HEK293 (cell line): ENCODE results near the gene MAP7D1.

Experiments used
- CTCF ChIA-PET: fragments of 350-600 bp; formaldehyde crosslinking; extraction: SDS; loops from one replicate; lab custom pipeline; 2021; ENCODE audit warnings: antibody characterized with exemption; lab: Yijun Ruan, JAX
- POLR2A ChIA-PET: fragments of 300-600 bp; formaldehyde crosslinking; extraction: SDS; loops from one replicate; lab custom pipeline; 2020; ENCODE audit warnings: antibody characterized with exemption, inconsistent platforms; lab: Yijun Ruan, JAX
- H3K27ac ChIP-seq: fragments of 200-500 bp; sonication (Bioruptor generic); 2 replicates; pipeline ENCODE4 v1.5.1; 2014; ENCODE audit warnings: low read depth, low read length, control low read depth, inconsistent platforms; ENCODE audit errors: extremely low read depth
- H3K36me3 ChIP-seq, 2 experiments: fragments of 200-500 bp in 1 of 2; sonication (Bioruptor generic) in 1 of 2; 1 replicate in 1 of 2; 2 replicates in 1 of 2; pipeline ENCODE4 v1.5.1; 2014 to 2017; ENCODE audit warnings: inconsistent platforms in 2 of 2, low read length in 2 of 2; ENCODE audit not compliant: control insufficient read depth in 2 of 2, insufficient read depth in 1 of 2
- H3K4me1 ChIP-seq: fragments of 200-500 bp; sonication (Bioruptor generic); 2 replicates; pipeline ENCODE4 v1.5.1; 2014; ENCODE audit warnings: mild to moderate bottlenecking, low read length, inconsistent platforms; ENCODE audit not compliant: control insufficient read depth, insufficient read depth
- H3K4me3 ChIP-seq: 2 replicates; pipeline ENCODE4 v1.5.1; 2011; ENCODE audit warnings: low read depth, mild to moderate bottlenecking, control low read depth, low read length, moderate library complexity
- H3K9me3 ChIP-seq: fragments of 200-500 bp; sonication (Bioruptor generic); 2 replicates; pipeline ENCODE4 v1.5.1; 2014; ENCODE audit warnings: low read depth, low read length, inconsistent platforms; ENCODE audit not compliant: control insufficient read depth, insufficient read depth
- KLF10 ChIP-seq: fragments of 450-650 bp; IDR thresholded peaks from 2 replicates; pipeline ENCODE4 v1.5.1; 2018; ENCODE audit warnings: missing biosample characterization, mild to moderate bottlenecking, missing genetic modification characterization
- MEIS1 ChIP-seq: sonication (generic); formaldehyde crosslinking; IDR thresholded peaks from 2 replicates; pipeline ENCODE4 v1.8.1; 2022; ENCODE audit warnings: missing genetic modification reagents, mild to moderate bottlenecking, borderline replicate concordance
- OVOL3 ChIP-seq: fragments of 450-650 bp; formaldehyde crosslinking; IDR thresholded peaks from 2 replicates; pipeline ENCODE4 v1.5.1; 2016; ENCODE audit warnings: missing biosample characterization, missing genetic modification characterization
- REPIN1 ChIP-seq: fragments of 450-650 bp; formaldehyde crosslinking; IDR thresholded peaks from 2 replicates; pipeline ENCODE4 v1.5.1; 2017; ENCODE audit warnings: missing biosample characterization, missing genetic modification characterization, low read depth
- YY2 ChIP-seq: fragments of 450-650 bp; formaldehyde crosslinking; IDR thresholded peaks from 2 replicates; pipeline ENCODE4 v1.5.1; 2016; ENCODE audit warnings: missing biosample characterization, missing genetic modification characterization
- ZNF10 ChIP-seq: fragments of 450-650 bp; formaldehyde crosslinking; IDR thresholded peaks from 2 replicates; pipeline ENCODE4 v1.5.1; 2017; ENCODE audit warnings: missing biosample characterization, missing genetic modification characterization
- ZNF121 ChIP-seq: fragments of 450-650 bp; formaldehyde crosslinking; IDR thresholded peaks from 2 replicates; pipeline ENCODE4 v1.5.1; 2016; ENCODE audit warnings: missing biosample characterization, missing genetic modification characterization
- ZNF19 ChIP-seq: fragments of 450-650 bp; formaldehyde crosslinking; IDR thresholded peaks from 2 replicates; pipeline ENCODE4; 2016; ENCODE audit warnings: missing biosample characterization, missing genetic modification characterization, low read depth
- ZNF239 ChIP-seq: fragments of 450-650 bp; formaldehyde crosslinking; IDR thresholded peaks from 2 replicates; pipeline ENCODE4 v1.5.1; 2016; ENCODE audit warnings: missing biosample characterization, missing genetic modification characterization
- ZNF362 ChIP-seq: fragments of 450-650 bp; formaldehyde crosslinking; IDR thresholded peaks from 2 replicates; pipeline ENCODE4 v1.5.1; 2016; ENCODE audit warnings: missing biosample characterization, missing genetic modification characterization
- ZNF600 ChIP-seq: fragments of 450-650 bp; formaldehyde crosslinking; IDR thresholded peaks from 2 replicates; pipeline ENCODE4 v1.5.1; 2016; ENCODE audit warnings: missing biosample characterization, missing genetic modification characterization
- ZNF624 ChIP-seq: fragments of 450-650 bp; formaldehyde crosslinking; IDR thresholded peaks from 2 replicates; pipeline ENCODE4 v1.5.1; 2017; ENCODE audit warnings: missing biosample characterization, missing genetic modification characterization
- ZNF664 ChIP-seq: fragments of 450-650 bp; formaldehyde crosslinking; IDR thresholded peaks from 2 replicates; pipeline ENCODE4 v1.5.1; 2016; ENCODE audit warnings: missing biosample characterization, missing genetic modification characterization
- ZNF707 ChIP-seq: fragments of 450-650 bp; formaldehyde crosslinking; IDR thresholded peaks from 2 replicates; pipeline ENCODE4 v1.5.1; 2016; ENCODE audit warnings: missing biosample characterization, missing genetic modification characterization
- ZNF768 ChIP-seq: fragments of 450-650 bp; formaldehyde crosslinking; IDR thresholded peaks from 2 replicates; pipeline ENCODE4 v1.5.1; 2018; ENCODE audit warnings: missing biosample characterization, mild to moderate bottlenecking, missing genetic modification characterization
- ZNF776 ChIP-seq: fragments of 450-650 bp; formaldehyde crosslinking; IDR thresholded peaks from 2 replicates; pipeline ENCODE4 v1.5.0; 2017; ENCODE audit warnings: missing biosample characterization, missing genetic modification characterization, borderline replicate concordance
- ZSCAN5A ChIP-seq: fragments of 450-650 bp; formaldehyde crosslinking; IDR thresholded peaks from 2 replicates; pipeline ENCODE4 v1.5.1; 2016; ENCODE audit warnings: missing biosample characterization, missing genetic modification characterization
- TF ChIP-seq, protein P1 (sequence below): fragments of 450-650 bp; IDR thresholded peaks from 2 replicates; pipeline ENCODE4 v1.5.1; 2018; ENCODE audit warnings: missing biosample characterization, missing genetic modification characterization
- TF ChIP-seq, protein P2 (sequence below): fragments of 450-650 bp; formaldehyde crosslinking; IDR thresholded peaks from 2 replicates; pipeline ENCODE4 v1.5.1; 2017; ENCODE audit warnings: missing biosample characterization, missing genetic modification characterization
- TF ChIP-seq, protein P3 (sequence below): fragments of 450-650 bp; formaldehyde crosslinking; IDR thresholded peaks from 2 replicates; pipeline ENCODE4 v1.5.1; 2016; ENCODE audit warnings: missing biosample characterization, missing genetic modification characterization
- TF ChIP-seq, protein P4 (sequence below): fragments of 450-650 bp; formaldehyde crosslinking; IDR thresholded peaks from 2 replicates; pipeline ENCODE4 v1.5.1; 2016; ENCODE audit warnings: missing biosample characterization, missing genetic modification characterization

Gene MAP7D1

DNA sequence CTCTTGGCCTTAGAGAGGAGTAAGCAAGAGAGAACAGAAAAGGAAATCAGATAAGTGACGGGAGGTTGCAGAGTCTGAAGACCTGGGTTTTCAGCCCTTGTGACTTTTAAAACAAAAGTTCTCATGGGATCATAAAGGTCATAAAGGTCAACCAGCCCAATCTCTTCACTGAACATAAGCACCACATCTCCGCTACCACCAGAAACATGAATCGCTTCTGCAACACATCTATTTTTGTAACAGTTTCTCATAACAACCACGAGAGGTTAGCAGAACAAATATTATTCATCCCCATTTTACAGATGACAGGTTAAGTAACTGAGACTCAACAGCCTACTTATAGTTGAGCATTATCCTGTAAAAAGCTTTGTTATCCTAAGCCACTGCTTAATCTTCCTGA is 12.5 kb upstream of the MAP7D1 start:
- CTCF ChIA-PET, result interaction anchor here (1.6 to 4.4 kb wide), 2 partner anchors 9 to 45 kb away, joined by 4 to 38 read pairs; no protein-coding TSS in a partner anchor

DNA sequence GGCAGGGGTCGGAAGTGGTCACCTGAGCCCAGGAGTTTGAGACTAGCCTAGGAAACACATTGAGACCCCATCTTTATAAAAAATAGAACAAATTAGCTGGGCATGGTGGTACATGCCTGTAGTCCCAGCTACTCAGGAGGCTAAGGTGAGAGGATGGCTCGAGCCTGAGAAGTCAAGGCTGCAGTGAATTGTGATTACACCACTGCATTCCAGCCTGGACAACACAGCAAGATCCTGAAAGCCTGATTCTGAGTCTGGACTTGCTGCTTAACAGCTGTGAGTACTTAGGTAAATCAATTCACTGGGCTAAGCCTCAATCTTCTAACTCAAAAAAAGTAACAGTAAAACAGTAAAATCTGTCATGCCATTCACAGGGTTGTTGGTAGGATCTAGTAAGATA is 11.5 kb upstream of the MAP7D1 start:
- CTCF ChIA-PET, result interaction anchor here (1.1 to 4.4 kb wide), 2 partner anchors 10 to 141 kb away, joined by 3 to 38 read pairs; no protein-coding TSS in a partner anchor
- no peak overlapping the region for H3K27ac ChIP-seq
- H3K36me3 ChIP-seq, result peaks cover 0 to 40% of the 10 kb centered on the region in 2 experiments; a peak in 1 of 3 replicates
- H3K4me1 ChIP-seq, result no peaks in the 10 kb centered on the region
- TF ChIP-seq MEIS1 (CRISPR knock-in tag) (no peak), ZNF121 (tag by site-specific recombination) (peak; percentile 66), ZNF664 (tag by site-specific recombination) (no peak)
- POLR2A ChIA-PET, result interaction anchor here (1.0 to 1.3 kb wide), 2 partner anchors 12 to 17 kb away, joined by 3 read pairs; partner anchors contain the start of gene MAP7D1
- H3K4me3 ChIP-seq, result no peak overlapping the region
- H3K9me3 ChIP-seq, result no peaks in the 10 kb centered on the region

More for the DNA sequence above, 12.5 kb upstream of the MAP7D1 start:
- Histone ChIP-seq H3K36me3 (peaks cover 0 to 47% of the 10 kb centered on the region in 2 experiments; a peak in 2 of 3 replicates), H3K4me1 (no peaks in the 10 kb centered on the region), H3K4me3 (no peak overlapping the region), H3K27ac (no peak overlapping the region), H3K9me3 (no peaks in the 10 kb centered on the region)
- POLR2A ChIA-PET, result interaction anchor here (0.6 kb wide), 1 partner anchor 22 kb away, joined by 4 read pairs; no protein-coding TSS in a partner anchor
- TF ChIP-seq OVOL3 (tag by site-specific recombination) (no peak), YY2 (no peak), ZNF19 (tag by site-specific recombination) (no peak), ZNF600 (tag by site-specific recombination) (no peak), ZSCAN5A (tag by site-specific recombination) (no peak), ZNF776 (tag by site-specific recombination) (no peak), KLF10 (no peak), ZNF624 (no peak), ZNF362 (tag by site-specific recombination) (no peak), ZNF239 (tag by site-specific recombination) (no peak), ZNF768 (tag by site-specific recombination) (no peak), ZNF707 (tag by site-specific recombination) (no peak)
- TF ChIP-seq, protein P1, sequence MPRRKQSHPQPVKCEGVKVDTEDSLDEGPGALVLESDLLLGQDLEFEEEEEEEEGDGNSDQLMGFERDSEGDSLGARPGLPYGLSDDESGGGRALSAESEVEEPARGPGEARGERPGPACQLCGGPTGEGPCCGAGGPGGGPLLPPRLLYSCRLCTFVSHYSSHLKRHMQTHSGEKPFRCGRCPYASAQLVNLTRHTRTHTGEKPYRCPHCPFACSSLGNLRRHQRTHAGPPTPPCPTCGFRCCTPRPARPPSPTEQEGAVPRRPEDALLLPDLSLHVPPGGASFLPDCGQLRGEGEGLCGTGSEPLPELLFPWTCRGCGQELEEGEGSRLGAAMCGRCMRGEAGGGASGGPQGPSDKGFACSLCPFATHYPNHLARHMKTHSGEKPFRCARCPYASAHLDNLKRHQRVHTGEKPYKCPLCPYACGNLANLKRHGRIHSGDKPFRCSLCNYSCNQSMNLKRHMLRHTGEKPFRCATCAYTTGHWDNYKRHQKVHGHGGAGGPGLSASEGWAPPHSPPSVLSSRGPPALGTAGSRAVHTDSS, result no peak

DNA sequence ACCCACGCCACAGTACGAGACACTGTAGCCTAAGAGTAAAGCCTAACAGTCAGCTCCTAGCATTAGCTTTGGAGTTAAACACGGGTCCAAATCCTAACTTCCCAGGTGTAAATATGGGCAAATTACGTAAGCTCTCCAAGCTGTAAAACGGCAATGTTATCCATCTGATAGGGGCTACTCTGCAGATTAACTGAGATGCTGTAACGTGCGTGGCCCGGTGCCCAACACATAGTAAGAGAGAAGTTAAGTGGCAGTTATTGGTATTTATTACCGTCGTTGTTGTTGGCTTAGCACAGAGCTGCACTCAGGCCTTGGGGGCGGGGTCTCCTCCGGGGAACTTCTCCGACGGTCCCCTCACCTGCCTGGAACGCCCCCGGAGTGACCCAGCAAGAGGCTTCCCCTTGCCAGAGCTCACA is 7.1 kb upstream of the MAP7D1 start:
- ChIA-PET POLR2A (interaction anchor here (0.6 to 3.8 kb wide), 24 partner anchors 9 to 341 kb away, joined by 3 to 28 read pairs (median 4); partner anchors contain the start of genes AGO4, LSM10, MRPS15 and OSCP1), CTCF (interaction anchor here (0.6 to 4.4 kb wide), 31 partner anchors 11 to 590 kb away, joined by 3 to 132 read pairs (median 5); partner anchors contain the start of gene THRAP3)
- Histone ChIP-seq H3K36me3 (peaks cover 0 to 17% of the 10 kb centered on the region in 2 experiments; a peak in 1 of 3 replicates), H3K4me1 (no peaks in the 10 kb centered on the region), H3K27ac (peak overlapping the region; percentile 61; the same call in 1 of the 2 replicates), H3K4me3 (peak overlapping the region; percentile 90), H3K9me3 (no peaks in the 10 kb centered on the region)
- TF ChIP-seq, protein P2, sequence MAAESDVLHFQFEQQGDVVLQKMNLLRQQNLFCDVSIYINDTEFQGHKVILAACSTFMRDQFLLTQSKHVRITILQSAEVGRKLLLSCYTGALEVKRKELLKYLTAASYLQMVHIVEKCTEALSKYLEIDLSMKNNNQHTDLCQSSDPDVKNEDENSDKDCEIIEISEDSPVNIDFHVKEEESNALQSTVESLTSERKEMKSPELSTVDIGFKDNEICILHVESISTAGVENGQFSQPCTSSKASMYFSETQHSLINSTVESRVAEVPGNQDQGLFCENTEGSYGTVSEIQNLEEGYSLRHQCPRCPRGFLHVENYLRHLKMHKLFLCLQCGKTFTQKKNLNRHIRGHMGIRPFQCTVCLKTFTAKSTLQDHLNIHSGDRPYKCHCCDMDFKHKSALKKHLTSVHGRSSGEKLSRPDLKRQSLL (tag by site-specific recombination), result 0 out of 2 replicates have a peak, but pooled peaks have one; percentile 15
- TF ChIP-seq REPIN1 (tag by site-specific recombination) (peak; percentile 95), ZNF664 (tag by site-specific recombination) (peak; percentile 99), ZNF10 (tag by site-specific recombination) (0 out of 2 replicates have a peak, but pooled peaks have one; percentile 49)
- TF ChIP-seq, protein P3, sequence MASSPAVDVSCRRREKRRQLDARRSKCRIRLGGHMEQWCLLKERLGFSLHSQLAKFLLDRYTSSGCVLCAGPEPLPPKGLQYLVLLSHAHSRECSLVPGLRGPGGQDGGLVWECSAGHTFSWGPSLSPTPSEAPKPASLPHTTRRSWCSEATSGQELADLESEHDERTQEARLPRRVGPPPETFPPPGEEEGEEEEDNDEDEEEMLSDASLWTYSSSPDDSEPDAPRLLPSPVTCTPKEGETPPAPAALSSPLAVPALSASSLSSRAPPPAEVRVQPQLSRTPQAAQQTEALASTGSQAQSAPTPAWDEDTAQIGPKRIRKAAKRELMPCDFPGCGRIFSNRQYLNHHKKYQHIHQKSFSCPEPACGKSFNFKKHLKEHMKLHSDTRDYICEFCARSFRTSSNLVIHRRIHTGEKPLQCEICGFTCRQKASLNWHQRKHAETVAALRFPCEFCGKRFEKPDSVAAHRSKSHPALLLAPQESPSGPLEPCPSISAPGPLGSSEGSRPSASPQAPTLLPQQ, result peak; percentile 11; the same call in 1 of the 2 replicates
- TF ChIP-seq, protein P4, sequence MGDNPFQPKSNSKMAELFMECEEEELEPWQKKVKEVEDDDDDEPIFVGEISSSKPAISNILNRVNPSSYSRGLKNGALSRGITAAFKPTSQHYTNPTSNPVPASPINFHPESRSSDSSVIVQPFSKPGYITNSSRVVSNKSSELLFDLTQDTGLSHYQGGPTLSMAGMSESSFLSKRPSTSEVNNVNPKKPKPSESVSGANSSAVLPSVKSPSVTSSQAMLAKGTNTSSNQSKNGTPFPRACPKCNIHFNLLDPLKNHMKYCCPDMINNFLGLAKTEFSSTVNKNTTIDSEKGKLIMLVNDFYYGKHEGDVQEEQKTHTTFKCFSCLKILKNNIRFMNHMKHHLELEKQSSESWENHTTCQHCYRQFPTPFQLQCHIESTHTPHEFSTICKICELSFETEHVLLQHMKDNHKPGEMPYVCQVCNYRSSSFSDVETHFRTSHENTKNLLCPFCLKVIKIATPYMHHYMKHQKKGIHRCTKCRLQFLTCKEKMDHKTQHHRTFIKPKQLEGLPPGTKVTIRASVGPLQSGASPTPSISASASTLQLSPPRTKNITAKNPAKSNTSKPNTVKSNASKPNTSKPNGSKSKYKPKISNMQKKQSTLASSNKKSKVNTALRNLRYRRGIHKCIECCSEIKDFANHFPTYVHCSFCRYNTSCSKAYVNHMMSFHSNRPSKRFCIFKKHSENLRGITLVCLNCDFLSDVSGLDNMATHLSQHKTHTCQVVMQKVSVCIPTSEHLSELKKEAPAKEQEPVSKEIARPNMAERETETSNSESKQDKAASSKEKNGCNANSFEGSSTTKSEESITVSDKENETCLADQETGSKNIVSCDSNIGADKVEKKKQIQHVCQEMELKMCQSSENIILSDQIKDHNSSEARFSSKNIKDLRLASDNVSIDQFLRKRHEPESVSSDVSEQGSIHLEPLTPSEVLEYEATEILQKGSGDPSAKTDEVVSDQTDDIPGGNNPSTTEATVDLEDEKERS (tag by site-specific recombination), result no peak
